GDM1 (cell line): ENCODE results near the gene SRP68.
"Not testable (repeated sequence)": the region's sequence is repeated elsewhere in the genome, so short reads cannot be mapped to it uniquely, and the experiment has no call there.

Experiments
- DNase-seq: peaks from one replicate; lab custom pipeline; 2025; lab: John Stamatoyannopoulos, UW

SRP68 gene

GRCh38 chr17:76076765-76077583 lies 4.7 kb upstream of the SRP68 start:
- DNase-seq: no peak

- no peak for DNase-seq
Observed at GRCh38 chr17:76076146-76076764, 3.9 kb upstream of the SRP68 start.

- no peak for DNase-seq
Observed at GRCh38 chr17:76075364-76076145, 3.2 kb upstream of the SRP68 start.

GRCh38 chr17:76074390-76075363 lies 2.4 kb upstream of the SRP68 start, which contains the start of gene GALR2:
TSS of gene GALR2 (plus strand) at chr17:76074781. CDS start at chr17:76074884, 103 bp downstream.
- DNase-seq: no peak

GRCh38 chr17:76071531-76072147 lies 678 bp downstream of the SRP68 start:
- DNase-seq: no peak

- no peak for DNase-seq
Observed at GRCh38 chr17:76065775-76066174, 6.5 kb downstream of the SRP68 start.

- DNase-seq: no peak
Observed at GRCh38 chr17:76063875-76064546, 8.3 kb downstream of the SRP68 start.

GRCh38 chr17:76058264-76058663 lies 14.1 kb downstream of the SRP68 start:
- not testable (repeated sequence) for DNase-seq

GRCh38 chr17:76056882-76057281 lies 15.4 kb downstream of the SRP68 start:
- DNase-seq: no peak

- no peak for DNase-seq
Observed at GRCh38 chr17:76054112-76054476, 18.2 kb downstream of the SRP68 start.

GRCh38 chr17:76053246-76054111 lies 18.8 kb downstream of the SRP68 start:
- no peak for DNase-seq

- no peak for DNase-seq
Observed at GRCh38 chr17:76051561-76051960, 20.8 kb downstream of the SRP68 start.

- no peak for DNase-seq
Observed at GRCh38 chr17:76050538-76051467, 21.5 kb downstream of the SRP68 start.

GRCh38 chr17:76049836-76050537 lies 22.3 kb downstream of the SRP68 start:
- DNase-seq: no peak

- DNase-seq: no peak
Observed at GRCh38 chr17:76049239-76049638, 23.1 kb downstream of the SRP68 start.

GRCh38 chr17:76048711-76049110 lies 23.6 kb downstream of the SRP68 start:
- no peak for DNase-seq

- DNase-seq: no peak
Observed at GRCh38 chr17:76048025-76048605, 24.2 kb downstream of the SRP68 start.
